ENCODE measurements around the gene RGSL1. TPM values are rescaled to one million over a fixed set of nuclear protein-coding genes. Genes with fewer than 3 reads are reported as not detected.

The RGSL1 gene
- total RNA-seq, 2 experiments from 2014 or later: not detected

DNA sequence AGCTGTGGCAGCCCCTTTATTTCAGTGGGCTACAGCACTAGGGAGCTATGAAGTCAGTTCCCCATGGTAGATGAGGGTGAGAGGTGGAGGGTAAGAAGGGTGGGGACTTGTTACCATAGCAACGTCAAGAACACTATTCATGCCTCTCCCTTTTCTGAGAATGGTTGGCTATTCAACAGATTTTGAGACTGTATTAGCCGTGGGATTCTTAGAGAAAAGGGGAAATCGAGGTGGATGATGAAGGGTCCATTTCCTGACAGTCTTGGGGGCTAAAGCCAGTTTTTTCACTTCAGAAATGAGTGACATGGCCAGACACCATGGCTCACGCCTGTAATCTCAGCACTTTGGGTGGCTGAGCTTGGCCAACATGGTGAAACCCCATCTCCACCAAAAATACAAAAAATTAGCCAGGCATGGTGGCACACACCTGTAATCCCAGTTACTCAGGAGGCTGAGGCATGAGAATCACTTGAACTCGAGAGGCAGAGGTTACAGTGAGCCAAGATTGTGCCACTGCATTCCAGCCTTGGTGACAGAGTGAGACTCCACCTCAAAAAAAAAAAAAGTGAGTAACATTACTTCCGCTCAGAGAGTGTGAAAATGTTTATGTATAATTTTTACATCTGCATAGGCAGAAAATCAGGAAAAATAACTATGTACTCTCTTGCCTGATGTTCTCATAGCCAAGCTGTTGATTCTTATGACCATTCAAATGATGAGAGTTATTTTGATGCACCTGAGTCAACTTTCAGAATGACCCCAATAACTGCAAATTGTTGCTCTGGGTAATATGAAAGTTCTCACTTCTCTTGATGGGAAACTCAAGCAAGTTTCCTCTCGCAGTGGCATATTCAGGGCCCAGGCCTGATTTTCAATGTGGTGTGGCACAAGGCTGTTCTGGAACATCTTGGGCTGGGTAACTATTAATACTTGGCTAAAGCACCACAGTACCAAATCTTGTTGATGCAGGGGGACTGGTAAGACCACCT is 23.2 kb upstream of the RGSL1 start:
- TF ChIP-seq, protein P1, sequence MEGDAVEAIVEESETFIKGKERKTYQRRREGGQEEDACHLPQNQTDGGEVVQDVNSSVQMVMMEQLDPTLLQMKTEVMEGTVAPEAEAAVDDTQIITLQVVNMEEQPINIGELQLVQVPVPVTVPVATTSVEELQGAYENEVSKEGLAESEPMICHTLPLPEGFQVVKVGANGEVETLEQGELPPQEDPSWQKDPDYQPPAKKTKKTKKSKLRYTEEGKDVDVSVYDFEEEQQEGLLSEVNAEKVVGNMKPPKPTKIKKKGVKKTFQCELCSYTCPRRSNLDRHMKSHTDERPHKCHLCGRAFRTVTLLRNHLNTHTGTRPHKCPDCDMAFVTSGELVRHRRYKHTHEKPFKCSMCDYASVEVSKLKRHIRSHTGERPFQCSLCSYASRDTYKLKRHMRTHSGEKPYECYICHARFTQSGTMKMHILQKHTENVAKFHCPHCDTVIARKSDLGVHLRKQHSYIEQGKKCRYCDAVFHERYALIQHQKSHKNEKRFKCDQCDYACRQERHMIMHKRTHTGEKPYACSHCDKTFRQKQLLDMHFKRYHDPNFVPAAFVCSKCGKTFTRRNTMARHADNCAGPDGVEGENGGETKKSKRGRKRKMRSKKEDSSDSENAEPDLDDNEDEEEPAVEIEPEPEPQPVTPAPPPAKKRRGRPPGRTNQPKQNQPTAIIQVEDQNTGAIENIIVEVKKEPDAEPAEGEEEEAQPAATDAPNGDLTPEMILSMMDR (conservative IDR thresholded peaks at IDR 0.05; ENCODE audit: low read length): no peak
- no peak for TF ChIP-seq EZH2phosphoT487 (IDR thresholded peaks at IDR 0.05; ENCODE audit: borderline replicate concordance, low read depth, low read length)
- ChIA-PET CTCF (ENCODE audit: unreplicated experiment) (no interaction called here), POLR2A (no interaction called here)
- no peak for DNase-seq (ENCODE audit: low spot score)
- Histone ChIP-seq H3K9me2 (ENCODE audit: insufficient read depth, low read length) (no peaks in the 10 kb centered on the region), H3K27ac (ENCODE audit: low read depth, low read length, poor library complexity, severe bottlenecking) (no peak overlapping the region), H3K36me3 (ENCODE audit: insufficient read depth, low read length) (no peaks in the 10 kb centered on the region), H4K20me1 (ENCODE audit: insufficient read depth, low read length) (no peaks in the 10 kb centered on the region), H3K4me2 (ENCODE audit: low read length) (no peak overlapping the region), H3K4me3 (ENCODE audit: low read depth, low read length, poor library complexity, severe bottlenecking) (no peak overlapping the region), H3K4me1 (ENCODE audit: insufficient read depth, low read length, poor library complexity, severe bottlenecking) (no peaks in the 10 kb centered on the region), H3K9me3 (ENCODE audit: low read length) (no peaks in the 10 kb centered on the region), H2AFZ (ENCODE audit: low read length) (no peak overlapping the region), H3K79me2 (ENCODE audit: insufficient read depth, low read depth, low read length) (no peaks in the 10 kb centered on the region)
- no TSS peak for BruUV-seq (replicated peaks)
- intact Hi-C loops (cut with micrococcal nuclease; ENCODE audit: unreplicated experiment): no loop called here

DNA sequence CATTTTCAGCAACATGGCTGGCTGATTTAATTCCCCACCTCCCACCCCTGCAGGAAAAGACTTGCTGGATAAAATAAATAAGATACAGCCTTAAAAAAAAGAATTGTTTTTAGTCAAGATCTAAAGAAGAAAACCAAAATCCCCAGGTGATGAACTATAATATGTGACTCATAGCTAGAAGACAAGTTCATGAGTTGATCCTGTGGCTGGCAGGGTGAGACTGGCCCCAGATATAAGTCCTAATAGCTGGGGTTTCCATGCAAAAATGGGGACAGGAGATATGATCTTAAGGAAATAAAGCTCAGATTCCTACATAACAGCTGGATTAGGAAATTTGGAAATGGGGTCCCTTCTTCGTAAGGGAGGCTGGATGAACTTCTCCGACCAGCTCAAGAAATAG is 21.9 kb upstream of the RGSL1 start:
- TF ChIP-seq, protein P1 (conservative IDR thresholded peaks at IDR 0.05; ENCODE audit: low read length): no peak
- no peak for TF ChIP-seq EZH2phosphoT487 (IDR thresholded peaks at IDR 0.05; ENCODE audit: borderline replicate concordance, low read depth, low read length)
- H3K79me2 ChIP-seq (ENCODE audit: insufficient read depth, low read depth, low read length): no peaks in the 10 kb centered on the region
- H3K9me3 ChIP-seq (ENCODE audit: low read length): no peaks in the 10 kb centered on the region
- H3K36me3 ChIP-seq (ENCODE audit: insufficient read depth, low read length): no peaks in the 10 kb centered on the region
- intact Hi-C loops (cut with micrococcal nuclease; ENCODE audit: unreplicated experiment): no loop called here
- H3K4me3 ChIP-seq (ENCODE audit: low read depth, low read length, poor library complexity, severe bottlenecking): no peak overlapping the region
- H3K27ac ChIP-seq (ENCODE audit: low read depth, low read length, poor library complexity, severe bottlenecking): no peak overlapping the region
- no peaks in the 10 kb centered on the region for H4K20me1 ChIP-seq (ENCODE audit: insufficient read depth, low read length)
- no peak overlapping the region for H3K4me2 ChIP-seq (ENCODE audit: low read length)
- H3K4me1 ChIP-seq (ENCODE audit: insufficient read depth, low read length, poor library complexity, severe bottlenecking): no peaks in the 10 kb centered on the region
- H2AFZ ChIP-seq (ENCODE audit: low read length): no peak overlapping the region
- DNase-seq (ENCODE audit: low spot score): no peak
- ChIA-PET POLR2A (interaction anchor here (0.5 kb wide), 1 partner anchor 495 kb away, joined by 3 read pairs; no protein-coding TSS in a partner anchor), CTCF (ENCODE audit: unreplicated experiment) (no interaction called here)
- no TSS peak for BruUV-seq (replicated peaks)
- no peaks in the 10 kb centered on the region for H3K9me2 ChIP-seq (ENCODE audit: insufficient read depth, low read length)

Data from OCI-LY7 (cell line).